ENCODE measurements around the gene SGK1. TPM values are rescaled to one million over a fixed set of nuclear protein-coding genes. Genes with fewer than 3 reads are reported as not detected.
"Not testable (repeated sequence)": the region's sequence is repeated elsewhere in the genome, so short reads cannot be mapped to it uniquely, and the experiment has no call there.

The SGK1 gene
- total RNA-seq, 1 experiment from 2014 or later, result 95.2 TPM

DNA sequence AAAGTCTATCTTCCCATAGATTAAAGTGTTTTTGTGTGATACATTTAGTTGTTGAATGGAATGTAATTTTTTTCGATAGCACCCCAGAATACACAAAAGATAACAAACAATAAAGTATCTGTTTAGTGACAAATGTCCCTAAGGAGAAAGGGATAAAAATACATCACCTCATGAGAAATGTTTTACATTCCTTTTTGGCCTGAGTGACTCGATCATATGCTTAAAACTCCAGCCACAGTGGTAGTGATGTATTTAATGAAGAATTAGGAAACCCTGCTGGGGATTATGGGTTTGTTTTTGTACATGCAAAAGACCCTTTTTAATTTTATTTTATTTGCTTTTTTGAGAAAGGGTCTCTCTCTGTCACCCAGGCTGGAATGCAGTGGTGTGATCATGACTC, 4.3 kb upstream of the SGK1 start:
- Histone ChIP-seq H3K27me3 (ENCODE audit: low read length) (no peaks in the 10 kb centered on the region), H3K36me3 (ENCODE audit: low read depth, low read length) (no peaks in the 10 kb centered on the region), H3K4me3 (ENCODE audit: low read length) (no peak overlapping the region), H2AFZ (ENCODE audit: low read length) (no peak overlapping the region), H3K4me1 (ENCODE audit: insufficient read depth, low read length) (0 out of 2 replicates have a peak, but pooled peaks cover 6% of the 10 kb centered on the region), H3K4me2 (ENCODE audit: low read length) (no peak overlapping the region), H3K9ac (ENCODE audit: low read length) (no peak overlapping the region), H3K27ac (ENCODE audit: low read length) (no peak overlapping the region), H3F3A (ENCODE audit: low read length, unreplicated experiment) (no peaks in the 10 kb centered on the region), H4K20me1 (ENCODE audit: low read length) (no peaks in the 10 kb centered on the region), H3K9me3 (ENCODE audit: low read length) (no peaks in the 10 kb centered on the region), H3K79me2 (ENCODE audit: low read length) (no peaks in the 10 kb centered on the region), H3K9me2 (replicated peaks; ENCODE audit: low read length) (no peaks in the 10 kb centered on the region)
- no peak for DNase-seq
- TF ChIP-seq, protein P1, sequence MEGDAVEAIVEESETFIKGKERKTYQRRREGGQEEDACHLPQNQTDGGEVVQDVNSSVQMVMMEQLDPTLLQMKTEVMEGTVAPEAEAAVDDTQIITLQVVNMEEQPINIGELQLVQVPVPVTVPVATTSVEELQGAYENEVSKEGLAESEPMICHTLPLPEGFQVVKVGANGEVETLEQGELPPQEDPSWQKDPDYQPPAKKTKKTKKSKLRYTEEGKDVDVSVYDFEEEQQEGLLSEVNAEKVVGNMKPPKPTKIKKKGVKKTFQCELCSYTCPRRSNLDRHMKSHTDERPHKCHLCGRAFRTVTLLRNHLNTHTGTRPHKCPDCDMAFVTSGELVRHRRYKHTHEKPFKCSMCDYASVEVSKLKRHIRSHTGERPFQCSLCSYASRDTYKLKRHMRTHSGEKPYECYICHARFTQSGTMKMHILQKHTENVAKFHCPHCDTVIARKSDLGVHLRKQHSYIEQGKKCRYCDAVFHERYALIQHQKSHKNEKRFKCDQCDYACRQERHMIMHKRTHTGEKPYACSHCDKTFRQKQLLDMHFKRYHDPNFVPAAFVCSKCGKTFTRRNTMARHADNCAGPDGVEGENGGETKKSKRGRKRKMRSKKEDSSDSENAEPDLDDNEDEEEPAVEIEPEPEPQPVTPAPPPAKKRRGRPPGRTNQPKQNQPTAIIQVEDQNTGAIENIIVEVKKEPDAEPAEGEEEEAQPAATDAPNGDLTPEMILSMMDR (conservative IDR thresholded peaks at IDR 0.05; ENCODE audit: low read depth, low read length), result no peak
- TF ChIP-seq EZH2 (IDR thresholded peaks at IDR 0.05; ENCODE audit: low read length, unreplicated experiment) (no peak), EZH2phosphoT487 (IDR thresholded peaks at IDR 0.05; ENCODE audit: borderline replicate concordance, low read length) (no peak)
- ChIA-PET POLR2A (ENCODE audit: unreplicated experiment) (no interaction called here), CTCF (no interaction called here)
- intact Hi-C loops (cut with micrococcal nuclease), result no loop called here
- ATAC-seq, result no peak
- no TSS peak for BruUV-seq (replicated peaks)

GRCh38 chr6:134321246-134321645, 3.3 kb upstream of the SGK1 start:
- BruUV-seq (replicated peaks), result no TSS peak
- no peaks in the 10 kb centered on the region for H3K36me3 ChIP-seq (ENCODE audit: low read depth, low read length)
- no peak for ATAC-seq
- H3K9me2 ChIP-seq (replicated peaks; ENCODE audit: low read length), result no peaks in the 10 kb centered on the region
- no peak for TF ChIP-seq EZH2 (IDR thresholded peaks at IDR 0.05; ENCODE audit: low read length, unreplicated experiment)
- TF ChIP-seq, protein P1 (conservative IDR thresholded peaks at IDR 0.05; ENCODE audit: low read depth, low read length), result no peak
- no peak for TF ChIP-seq EZH2phosphoT487 (IDR thresholded peaks at IDR 0.05; ENCODE audit: borderline replicate concordance, low read length)
- no peak overlapping the region for H3K27ac ChIP-seq (ENCODE audit: low read length)
- H3K27me3 ChIP-seq (ENCODE audit: low read length), result no peaks in the 10 kb centered on the region
- H3K4me3 ChIP-seq (ENCODE audit: low read length), result no peak overlapping the region
- CTCF ChIA-PET, result no interaction called here
- H4K20me1 ChIP-seq (ENCODE audit: low read length), result no peaks in the 10 kb centered on the region
- no peak overlapping the region for H3K4me2 ChIP-seq (ENCODE audit: low read length)
- H3K4me1 ChIP-seq (ENCODE audit: insufficient read depth, low read length), result 0 out of 2 replicates have a peak, but pooled peaks cover 6% of the 10 kb centered on the region
- H3F3A ChIP-seq (ENCODE audit: low read length, unreplicated experiment), result no peaks in the 10 kb centered on the region
- no peaks in the 10 kb centered on the region for H3K9me3 ChIP-seq (ENCODE audit: low read length)
- intact Hi-C loops (cut with micrococcal nuclease), result no loop called here
- no peak overlapping the region for H3K9ac ChIP-seq (ENCODE audit: low read length)
- no peaks in the 10 kb centered on the region for H3K79me2 ChIP-seq (ENCODE audit: low read length)
- DNase-seq, result no peak
- H2AFZ ChIP-seq (ENCODE audit: low read length), result no peak overlapping the region
- POLR2A ChIA-PET (ENCODE audit: unreplicated experiment), result no interaction called here

DNA sequence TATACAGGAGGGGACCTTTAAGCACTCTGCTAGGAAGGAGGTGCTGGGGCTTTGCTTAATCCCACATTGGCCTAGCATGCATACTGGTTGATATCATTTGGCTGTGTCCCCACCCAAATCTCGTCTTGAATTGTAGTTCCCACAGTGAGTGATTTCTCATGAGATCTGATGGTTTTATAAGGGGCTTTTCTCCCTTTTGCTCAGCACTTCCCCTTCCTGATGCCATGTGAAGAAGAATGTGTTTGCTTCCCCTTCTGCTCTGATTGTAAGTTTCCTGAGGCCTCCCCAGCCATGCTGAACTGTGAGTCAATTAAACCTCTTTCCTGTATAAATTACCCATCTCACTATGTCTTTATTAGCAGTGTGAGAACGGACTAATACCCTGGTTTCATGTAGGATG, 1.8 kb upstream of the SGK1 start:
- intact Hi-C loops (cut with micrococcal nuclease); H3K4me3 ChIP-seq (ENCODE audit: low read length); H3K36me3 ChIP-seq (ENCODE audit: low read depth, low read length); H3K9me2 ChIP-seq (replicated peaks; ENCODE audit: low read length); ATAC-seq; POLR2A ChIA-PET (ENCODE audit: unreplicated experiment); H3K4me1 ChIP-seq (ENCODE audit: insufficient read depth, low read length); H3K9me3 ChIP-seq (ENCODE audit: low read length); H3F3A ChIP-seq (ENCODE audit: low read length, unreplicated experiment); H3K4me2 ChIP-seq (ENCODE audit: low read length); H4K20me1 ChIP-seq (ENCODE audit: low read length); H3K27me3 ChIP-seq (ENCODE audit: low read length); H3K27ac ChIP-seq (ENCODE audit: low read length); H3K9ac ChIP-seq (ENCODE audit: low read length); H3K79me2 ChIP-seq (ENCODE audit: low read length); BruUV-seq (replicated peaks); H2AFZ ChIP-seq (ENCODE audit: low read length); DNase-seq; CTCF ChIA-PET: not testable (repeated sequence)
